Measurements from ENCODE around the gene CFTR. TPM values are rescaled to one million over a fixed set of nuclear protein-coding genes. Genes with fewer than 3 reads are reported as not detected.

The CFTR gene
- total and polyA plus RNA-seq, 2 donors (not counting 1 experiment from before 2014, with no cell fraction given) = under 0.01 to 0.25 TPM

GRCh38 chr7:117675497-117676435, 195.9 kb downstream of the CFTR start:
- Histone ChIP-seq H3K27me3 (ENCODE audit: control insufficient read depth, insufficient read depth, low read length) (no peaks in the 10 kb centered on the region), H3K79me2 (ENCODE audit: control insufficient read depth, insufficient read depth, low read length) (no peaks in the 10 kb centered on the region), H3K9ac (ENCODE audit: insufficient read depth, low read length) (no peak overlapping the region), H3K4me2 (ENCODE audit: extremely low read depth, insufficient read depth, low read length) (no peak overlapping the region), H3K9me3 (ENCODE audit: control insufficient read depth, insufficient read depth, low read depth, low read length) (no peaks in the 10 kb centered on the region), H2AFZ (ENCODE audit: low read length) (no peak overlapping the region), H3K36me3 (ENCODE audit: control insufficient read depth, insufficient read depth, low read length) (no peaks in the 10 kb centered on the region), H3K4me1 (ENCODE audit: control insufficient read depth, extremely low read depth, insufficient read depth, low read length) (peaks cover 3% of the 10 kb centered on the region), H3K27ac (ENCODE audit: insufficient read depth, low read length) (no peak overlapping the region), H3K4me3 (replicated peaks in 1 of 4; ENCODE audit: control extremely low read depth in 1 of 4, insufficient read depth in 1 of 4, low read depth in 3 of 4, low read length in 4 of 4) (no peak overlapping the region), H4K20me1 (ENCODE audit: control insufficient read depth, extremely low read depth, insufficient read depth, low read length) (no peaks in the 10 kb centered on the region)
- DNase-seq (ENCODE audit: low read depth in 2 of 2) = peak in 1 of 2 donors; percentile 22
- TF ChIP-seq, protein P1, sequence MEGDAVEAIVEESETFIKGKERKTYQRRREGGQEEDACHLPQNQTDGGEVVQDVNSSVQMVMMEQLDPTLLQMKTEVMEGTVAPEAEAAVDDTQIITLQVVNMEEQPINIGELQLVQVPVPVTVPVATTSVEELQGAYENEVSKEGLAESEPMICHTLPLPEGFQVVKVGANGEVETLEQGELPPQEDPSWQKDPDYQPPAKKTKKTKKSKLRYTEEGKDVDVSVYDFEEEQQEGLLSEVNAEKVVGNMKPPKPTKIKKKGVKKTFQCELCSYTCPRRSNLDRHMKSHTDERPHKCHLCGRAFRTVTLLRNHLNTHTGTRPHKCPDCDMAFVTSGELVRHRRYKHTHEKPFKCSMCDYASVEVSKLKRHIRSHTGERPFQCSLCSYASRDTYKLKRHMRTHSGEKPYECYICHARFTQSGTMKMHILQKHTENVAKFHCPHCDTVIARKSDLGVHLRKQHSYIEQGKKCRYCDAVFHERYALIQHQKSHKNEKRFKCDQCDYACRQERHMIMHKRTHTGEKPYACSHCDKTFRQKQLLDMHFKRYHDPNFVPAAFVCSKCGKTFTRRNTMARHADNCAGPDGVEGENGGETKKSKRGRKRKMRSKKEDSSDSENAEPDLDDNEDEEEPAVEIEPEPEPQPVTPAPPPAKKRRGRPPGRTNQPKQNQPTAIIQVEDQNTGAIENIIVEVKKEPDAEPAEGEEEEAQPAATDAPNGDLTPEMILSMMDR (conservative IDR thresholded peaks at IDR 0.05 in 1 of 2, IDR thresholded peaks at IDR 0.05 in 1 of 2; ENCODE audit: low read depth in 1 of 2, low read length in 2 of 2) = no peak
- no peak for TF ChIP-seq EZH2 (IDR thresholded peaks at IDR 0.05; ENCODE audit: low read length, missing control alignments)

- Histone ChIP-seq H3K9me3 (ENCODE audit: control insufficient read depth, insufficient read depth, low read depth, low read length) (no peaks in the 10 kb centered on the region), H4K20me1 (ENCODE audit: control insufficient read depth, extremely low read depth, insufficient read depth, low read length) (no peaks in the 10 kb centered on the region), H3K4me2 (ENCODE audit: extremely low read depth, insufficient read depth, low read length) (no peak overlapping the region), H3K27me3 (ENCODE audit: control insufficient read depth, insufficient read depth, low read length) (no peaks in the 10 kb centered on the region), H3K9ac (ENCODE audit: insufficient read depth, low read length) (no peak overlapping the region), H3K4me1 (ENCODE audit: control insufficient read depth, extremely low read depth, insufficient read depth, low read length) (peaks cover 3% of the 10 kb centered on the region), H3K27ac (ENCODE audit: insufficient read depth, low read length) (no peak overlapping the region), H3K36me3 (ENCODE audit: control insufficient read depth, insufficient read depth, low read length) (no peaks in the 10 kb centered on the region), H3K4me3 (replicated peaks in 1 of 4; ENCODE audit: control extremely low read depth in 1 of 4, insufficient read depth in 1 of 4, low read depth in 3 of 4, low read length in 4 of 4) (no peak overlapping the region), H3K79me2 (ENCODE audit: control insufficient read depth, insufficient read depth, low read length) (no peaks in the 10 kb centered on the region), H2AFZ (ENCODE audit: low read length) (no peak overlapping the region)
- no peak for DNase-seq (ENCODE audit: low read depth in 2 of 2)
- TF ChIP-seq, protein P1 (conservative IDR thresholded peaks at IDR 0.05 in 1 of 2, IDR thresholded peaks at IDR 0.05 in 1 of 2; ENCODE audit: low read depth in 1 of 2, low read length in 2 of 2) = no peak
- TF ChIP-seq EZH2 (IDR thresholded peaks at IDR 0.05; ENCODE audit: low read length, missing control alignments) = no peak
Observed at GRCh38 chr7:117679120-117679519, 199.3 kb downstream of the CFTR start.

- Histone ChIP-seq H3K36me3 (ENCODE audit: control insufficient read depth, insufficient read depth, low read length) (no peaks in the 10 kb centered on the region), H3K27ac (ENCODE audit: insufficient read depth, low read length) (no peak overlapping the region), H4K20me1 (ENCODE audit: control insufficient read depth, extremely low read depth, insufficient read depth, low read length) (no peaks in the 10 kb centered on the region), H3K4me1 (ENCODE audit: control insufficient read depth, extremely low read depth, insufficient read depth, low read length) (no peaks in the 10 kb centered on the region), H3K4me3 (replicated peaks in 1 of 4; ENCODE audit: control extremely low read depth in 1 of 4, insufficient read depth in 1 of 4, low read depth in 3 of 4, low read length in 4 of 4) (no peak overlapping the region), H3K27me3 (ENCODE audit: control insufficient read depth, insufficient read depth, low read length) (no peaks in the 10 kb centered on the region), H3K9me3 (ENCODE audit: control insufficient read depth, insufficient read depth, low read depth, low read length) (no peaks in the 10 kb centered on the region), H2AFZ (ENCODE audit: low read length) (no peak overlapping the region), H3K9ac (ENCODE audit: insufficient read depth, low read length) (no peak overlapping the region), H3K79me2 (ENCODE audit: control insufficient read depth, insufficient read depth, low read length) (no peaks in the 10 kb centered on the region), H3K4me2 (ENCODE audit: extremely low read depth, insufficient read depth, low read length) (no peak overlapping the region)
- no peak for DNase-seq (ENCODE audit: low read depth in 2 of 2)
- TF ChIP-seq, protein P1 (conservative IDR thresholded peaks at IDR 0.05 in 1 of 2, IDR thresholded peaks at IDR 0.05 in 1 of 2; ENCODE audit: low read depth in 1 of 2, low read length in 2 of 2) = no peak
- TF ChIP-seq EZH2 (IDR thresholded peaks at IDR 0.05; ENCODE audit: low read length, missing control alignments) = no peak
Observed at GRCh38 chr7:117682681-117683385, 203.0 kb downstream of the CFTR start.

All from fibroblast of lung (primary cell).